GM11168 (cell line): ENCODE data around the gene KRTAP11-1.

Experiments
- in situ Hi-C: fragments of 300-500 bp; cut with MboI; formaldehyde crosslinking; loops from one replicate; pipeline ENCODE4 v1.12.0; 2022; ENCODE audit warnings: low sequenced_read_pairs; ENCODE audit not compliant: unreplicated experiment

The KRTAP11-1 gene

GRCh38 chr21:30881480-30881879 is at the start of gene KRTAP11-1:
TSS of gene KRTAP11-1 (minus strand) at chr21:30881580. CDS start at chr21:30881524, 56 bp downstream.
- in situ Hi-C loops = no loop called here

- in situ Hi-C loops = no loop called here
Measured at GRCh38 chr21:30924146-30924700, 42.8 kb upstream of the KRTAP11-1 start.

- in situ Hi-C loops = no loop called here
Measured at GRCh38 chr21:30921129-30921528, 39.7 kb upstream of the KRTAP11-1 start.

GRCh38 chr21:30917557-30917956 is 36.2 kb upstream of the KRTAP11-1 start:
- in situ Hi-C loops = no loop called here

GRCh38 chr21:30900881-30901280 is 19.5 kb upstream of the KRTAP11-1 start:
- in situ Hi-C loops = no loop called here

- in situ Hi-C loops = no loop called here
Measured at GRCh38 chr21:30882866-30883597, 1.7 kb upstream of the KRTAP11-1 start.

GRCh38 chr21:30880914-30881313 is 466 bp downstream of the KRTAP11-1 start:
- in situ Hi-C loops = no loop called here

GRCh38 chr21:30874526-30874925 is 6.9 kb downstream of the KRTAP11-1 start:
- in situ Hi-C loops = no loop called here

GRCh38 chr21:30847627-30848500 is 33.5 kb downstream of the KRTAP11-1 start:
- in situ Hi-C loops = no loop called here

GRCh38 chr21:30842990-30843389 is 38.4 kb downstream of the KRTAP11-1 start:
- in situ Hi-C loops = no loop called here

GRCh38 chr21:30839304-30839703 is 42.1 kb downstream of the KRTAP11-1 start:
- in situ Hi-C loops = loop anchor here (5.0 kb wide), 1 partner anchor 248 kb away; no protein-coding TSS in a partner anchor

GRCh38 chr21:30838536-30838935 is 42.8 kb downstream of the KRTAP11-1 start:
- in situ Hi-C loops = loop anchor here (5.0 kb wide), 1 partner anchor 249 kb away; no protein-coding TSS in a partner anchor

GRCh38 chr21:30831194-30831765 is 50.1 kb downstream of the KRTAP11-1 start:
- in situ Hi-C loops = no loop called here
